H9 (cell line): ENCODE data around the gene NCS1. TPM values are rescaled to one million over a fixed set of nuclear protein-coding genes. Genes with fewer than 3 reads are reported as not detected.

ENCODE experiments used
- DNase-seq: peaks from one replicate; pipeline ENCODE4 v3.0.0-alpha.2; 2017
- H2AFZ ChIP-seq: one replicate; pipeline ENCODE4 v1.6.1; 2013; ENCODE audit warnings: mild to moderate bottlenecking, low read length, control low read depth, moderate library complexity
- H2AK5ac ChIP-seq: 2 replicates; pipeline ENCODE4 v1.6.1; 2013; ENCODE audit warnings: low read length, control low read depth, mixed read lengths; ENCODE audit not compliant: insufficient read length
- H2BK120ac ChIP-seq: one replicate; pipeline ENCODE4 v1.6.1; 2013; ENCODE audit warnings: low read depth, mild to moderate bottlenecking, low read length, control low read depth, inconsistent platforms; ENCODE audit not compliant: poor library complexity, severe bottlenecking
- H2BK12ac ChIP-seq: 2 replicates; pipeline ENCODE4 v1.6.1; 2013; ENCODE audit warnings: low read length, control low read depth, mixed read lengths, low read depth; ENCODE audit not compliant: insufficient read length
- H2BK15ac ChIP-seq: 2 replicates; pipeline ENCODE4 v1.6.1; 2013; ENCODE audit warnings: low read depth, low read length, control low read depth
- H2BK20ac ChIP-seq: one replicate; pipeline ENCODE4 v1.6.1; 2013; ENCODE audit warnings: low read depth, mild to moderate bottlenecking, low read length, control low read depth, inconsistent platforms; ENCODE audit not compliant: poor library complexity, severe bottlenecking
- H2BK5ac ChIP-seq: 2 replicates; pipeline ENCODE4 v1.6.1; 2013; ENCODE audit warnings: low read length, control low read depth, mixed read lengths; ENCODE audit not compliant: insufficient read length
- H3K14ac ChIP-seq: 2 replicates; pipeline ENCODE4 v1.6.1; 2013; ENCODE audit warnings: low read length, control low read depth; ENCODE audit not compliant: insufficient read depth
- H3K18ac ChIP-seq: 2 replicates; pipeline ENCODE4 v1.6.1; 2013; ENCODE audit warnings: low read depth, mild to moderate bottlenecking, mixed read lengths, low read length, control low read depth; ENCODE audit not compliant: insufficient read length
- H3K23ac ChIP-seq: 2 replicates; pipeline ENCODE4 v1.6.1; 2013; ENCODE audit warnings: low read length, control low read depth, mixed read lengths, low read depth; ENCODE audit not compliant: insufficient read length
- H3K23me2 ChIP-seq: 2 replicates; pipeline ENCODE4 v1.6.1; 2013; ENCODE audit warnings: low read depth, mild to moderate bottlenecking, mixed read lengths, low read length, control low read depth; ENCODE audit not compliant: insufficient read length, poor library complexity, severe bottlenecking
- H3K27ac ChIP-seq: 2 replicates; pipeline ENCODE4 v1.5.1; 2013; ENCODE audit warnings: low read length, control low read depth, mixed read lengths, low read depth; ENCODE audit not compliant: insufficient read length
- H3K27me3 ChIP-seq: 2 replicates; pipeline ENCODE4 v1.6.1; 2013; ENCODE audit warnings: low read length, control low read depth, inconsistent platforms; ENCODE audit not compliant: insufficient read depth
- H3K4ac ChIP-seq: 2 replicates; pipeline ENCODE4 v1.6.1; 2013; ENCODE audit warnings: low read depth, mild to moderate bottlenecking, control low read depth, inconsistent platforms, low read length, moderate library complexity
- H3K4me1 ChIP-seq: 2 replicates; pipeline ENCODE4 v1.6.1; 2013; ENCODE audit warnings: low read length, control low read depth, inconsistent platforms; ENCODE audit not compliant: insufficient read depth
- H3K4me2 ChIP-seq: 2 replicates; pipeline ENCODE4 v1.6.1; 2013; ENCODE audit warnings: low read length, control low read depth, mixed read lengths; ENCODE audit not compliant: insufficient read length, insufficient read depth
- H3K56ac ChIP-seq: 2 replicates; pipeline ENCODE4 v1.6.1; 2013; ENCODE audit warnings: low read depth, mild to moderate bottlenecking, mixed read lengths, low read length, control low read depth; ENCODE audit not compliant: insufficient read length
- H3K79me1 ChIP-seq: 2 replicates; pipeline ENCODE4 v1.6.1; 2013; ENCODE audit warnings: low read depth, mild to moderate bottlenecking, moderate library complexity, low read length, control low read depth, inconsistent platforms; ENCODE audit not compliant: insufficient read depth, poor library complexity, severe bottlenecking
- H3K79me2 ChIP-seq: 2 replicates; pipeline ENCODE4 v1.6.1; 2013; ENCODE audit warnings: low read length, control low read depth, inconsistent platforms; ENCODE audit not compliant: insufficient read depth
- H3K9ac ChIP-seq: 2 replicates; pipeline ENCODE4 v1.6.1; 2013; ENCODE audit warnings: low read length, control low read depth, mixed read lengths; ENCODE audit not compliant: insufficient read length; ENCODE audit errors: extremely low read depth
- H3K9me3 ChIP-seq: one replicate; pipeline ENCODE4 v1.6.1; 2013; ENCODE audit warnings: low read depth, low read length, inconsistent platforms; ENCODE audit not compliant: control insufficient read depth
- H3T11ph ChIP-seq: one replicate; pipeline ENCODE4 v1.6.1; 2013; ENCODE audit warnings: mild to moderate bottlenecking, low read length, control low read depth, inconsistent platforms
- H4K20me1 ChIP-seq: one replicate; pipeline ENCODE4 v1.6.1; 2013; ENCODE audit not compliant: control insufficient read depth, insufficient read length, insufficient read depth
- H4K5ac ChIP-seq: 2 replicates; pipeline ENCODE4 v1.6.1; 2013; ENCODE audit warnings: low read depth, mild to moderate bottlenecking, mixed read lengths, low read length, control low read depth; ENCODE audit not compliant: insufficient read length
- H4K8ac ChIP-seq: replicated peaks from 2 replicates; pipeline ENCODE4 v1.6.1; 2013; ENCODE audit warnings: low read length, control low read depth, mixed read lengths, low read depth; ENCODE audit not compliant: insufficient read length
- H4K91ac ChIP-seq: 2 replicates; pipeline ENCODE4 v1.6.1; 2013; ENCODE audit warnings: low read depth, mild to moderate bottlenecking, moderate library complexity, mixed read lengths, low read length, control low read depth; ENCODE audit not compliant: insufficient read length
- H3K27ac Mint-ChIP-seq, 3 experiments: 2 replicates in 2 of 3; 3 replicates in 1 of 3; pipeline ENCODE4 v1.8.0; 2020 to 2021; ENCODE audit warnings: mixed read lengths in 3 of 3, mild to moderate bottlenecking in 1 of 3, moderate library complexity in 1 of 3
- H3K27me3 Mint-ChIP-seq: 2 replicates; pipeline ENCODE4 v1.8.0; 2021; ENCODE audit warnings: low read depth, mild to moderate bottlenecking, moderate library complexity, mixed read lengths
- H3K36me3 Mint-ChIP-seq, 3 experiments: 2 replicates in 2 of 3; 3 replicates in 1 of 3; pipeline ENCODE4 v1.8.0; 2020 to 2021; ENCODE audit warnings: low read depth in 3 of 3, mixed read lengths in 3 of 3; ENCODE audit not compliant: insufficient read depth in 1 of 3
- H3K4me1 Mint-ChIP-seq, 2 experiments: 2 replicates each; pipeline ENCODE4 v1.8.0; 2020; ENCODE audit warnings: mixed read lengths in 2 of 2
- H3K4me3 Mint-ChIP-seq, 2 experiments: 2 replicates in 1 of 2; 3 replicates in 1 of 2; pipeline ENCODE4 v1.8.0; 2020 to 2021; ENCODE audit warnings: mild to moderate bottlenecking in 2 of 2, mixed read lengths in 2 of 2, moderate library complexity in 1 of 2
- H3K9me3 Mint-ChIP-seq, 2 experiments: 2 replicates in 1 of 2; 3 replicates in 1 of 2; pipeline ENCODE4 v1.8.0; 2020; ENCODE audit warnings: mild to moderate bottlenecking in 2 of 2, mixed read lengths in 2 of 2, moderate library complexity in 1 of 2
- WGBS: extraction: QIAGEN DNeasy Blood & Tissue Kit; methylation state at CpG from one replicate; pipeline ENCODE4 v1.1.7; 2013; ENCODE audit warnings: missing lambda C conversion rate, low lambda C conversion rate, mixed read lengths; ENCODE audit not compliant: insufficient read length; ENCODE audit errors: extremely low coverage; 5-methylcytosine and 5-hydroxymethylcytosine counted together
- total RNA-seq: library from RNA; stranded (reverse); gene quantifications from 2 replicates; pipeline ENCODE4 v1.2.1, GENCODE V29; 2021
- TF ChIP-seq, protein P1 (sequence below): fragments of 200-600 bp; sonication (generic); conservative IDR thresholded peaks from 3 replicates; pipeline ENCODE4 v1.8.0; 2021; ENCODE audit warnings: antibody characterized with exemption, mild to moderate bottlenecking

The NCS1 gene
- total RNA-seq, 1 experiment from 2014 or later = 38.1 TPM

- Mint-ChIP-seq H3K36me3 (peaks cover 0 to 2% (median 0%) of the 10 kb centered on the region in 3 experiments; a peak in 2 of 7 replicates), H3K4me1 (peaks cover 25 to 30% of the 10 kb centered on the region in 2 experiments), H3K27me3 (no peaks in the 10 kb centered on the region), H3K27ac (peak overlapping the region; percentile 88 to 94 (median 91)), H3K9me3 (no peaks in the 10 kb centered on the region), H3K4me3 (peak overlapping the region in 1 of 2 experiments; percentile 61; a peak in 2 of 5 replicates)
- H3K4me1 ChIP-seq = peaks cover 5% of the 10 kb centered on the region; the same call in 1 of the 2 replicates
- no peak overlapping the region for H3K9ac ChIP-seq
- no peak overlapping the region for H2AK5ac ChIP-seq
- no peaks in the 10 kb centered on the region for H3K79me2 ChIP-seq
- H3K14ac ChIP-seq = no peak overlapping the region; the same call in 1 of the 2 replicates
- no peak overlapping the region for H2BK20ac ChIP-seq
- TF ChIP-seq, protein P1, sequence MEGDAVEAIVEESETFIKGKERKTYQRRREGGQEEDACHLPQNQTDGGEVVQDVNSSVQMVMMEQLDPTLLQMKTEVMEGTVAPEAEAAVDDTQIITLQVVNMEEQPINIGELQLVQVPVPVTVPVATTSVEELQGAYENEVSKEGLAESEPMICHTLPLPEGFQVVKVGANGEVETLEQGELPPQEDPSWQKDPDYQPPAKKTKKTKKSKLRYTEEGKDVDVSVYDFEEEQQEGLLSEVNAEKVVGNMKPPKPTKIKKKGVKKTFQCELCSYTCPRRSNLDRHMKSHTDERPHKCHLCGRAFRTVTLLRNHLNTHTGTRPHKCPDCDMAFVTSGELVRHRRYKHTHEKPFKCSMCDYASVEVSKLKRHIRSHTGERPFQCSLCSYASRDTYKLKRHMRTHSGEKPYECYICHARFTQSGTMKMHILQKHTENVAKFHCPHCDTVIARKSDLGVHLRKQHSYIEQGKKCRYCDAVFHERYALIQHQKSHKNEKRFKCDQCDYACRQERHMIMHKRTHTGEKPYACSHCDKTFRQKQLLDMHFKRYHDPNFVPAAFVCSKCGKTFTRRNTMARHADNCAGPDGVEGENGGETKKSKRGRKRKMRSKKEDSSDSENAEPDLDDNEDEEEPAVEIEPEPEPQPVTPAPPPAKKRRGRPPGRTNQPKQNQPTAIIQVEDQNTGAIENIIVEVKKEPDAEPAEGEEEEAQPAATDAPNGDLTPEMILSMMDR = no peak
- H3T11ph ChIP-seq = no peak overlapping the region
- DNase-seq = no peak
- H4K5ac ChIP-seq = no peak overlapping the region
- no peaks in the 10 kb centered on the region for H3K23me2 ChIP-seq
- H2BK120ac ChIP-seq = no peak overlapping the region
- H3K9me3 ChIP-seq = no peaks in the 10 kb centered on the region
- no peak overlapping the region for H3K27ac ChIP-seq
- H3K18ac ChIP-seq = no peak overlapping the region
- H3K4me2 ChIP-seq = no peak overlapping the region
- H2BK15ac ChIP-seq = no peak overlapping the region
- no peak overlapping the region for H3K23ac ChIP-seq
- no peak overlapping the region for H2BK5ac ChIP-seq
- no peak overlapping the region for H2AFZ ChIP-seq
- H2BK12ac ChIP-seq = no peak overlapping the region
- WGBS = no CpG with 5 or more reads among the region's 26 CpGs
- no peaks in the 10 kb centered on the region for H3K27me3 ChIP-seq
- H4K20me1 ChIP-seq = no peaks in the 10 kb centered on the region
- no peak overlapping the region for H4K8ac ChIP-seq
- no peak overlapping the region for H3K4ac ChIP-seq
- H4K91ac ChIP-seq = no peak overlapping the region
- no peaks in the 10 kb centered on the region for H3K79me1 ChIP-seq
- no peak overlapping the region for H3K56ac ChIP-seq
Observed at GRCh38 chr9:130208600-130209347, 36.6 kb downstream of the NCS1 start.
